Measurements from ENCODE around the gene MLLT3. TPM values are rescaled to one million over a fixed set of nuclear protein-coding genes. Genes with fewer than 3 reads are reported as not detected.

MLLT3 gene
- total and polyA plus RNA-seq, 2 of the 8 experiments (the other 6 are each of a cell fraction or from before 2014, with no cell fraction given): 5.9 to 9.6 TPM

DNA sequence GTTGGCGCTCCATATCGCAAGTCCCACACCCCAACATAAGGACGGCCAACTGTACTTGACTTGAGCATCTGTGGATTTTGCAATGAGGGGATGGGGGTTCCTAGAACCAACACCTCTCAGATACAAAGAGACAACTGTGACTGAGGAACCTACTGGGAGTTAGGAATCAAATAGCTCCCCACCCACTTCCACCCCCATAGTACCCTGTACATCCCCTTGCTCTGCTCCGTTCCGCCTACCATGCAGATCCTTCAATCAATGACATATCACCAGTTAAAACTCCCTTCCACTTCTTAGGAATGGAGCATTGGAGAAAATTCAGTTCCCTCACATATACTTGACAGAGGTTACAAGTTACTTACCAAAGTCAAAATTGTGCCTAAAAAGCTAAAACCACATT, 140.9 kb downstream of the MLLT3 start (continued):
- TF ChIP-seq CTCF (IDR thresholded peaks at IDR 0.05; ENCODE audit: control extremely low read depth in 1 of 3, insufficient read depth in 1 of 3, low read depth in 1 of 3, low read length in 3 of 3): no peak
- no peak for TF ChIP-seq PHF8 (conservative IDR thresholded peaks at IDR 0.05; ENCODE audit: low read depth, low read length)
- TF ChIP-seq MAX (IDR thresholded peaks at IDR 0.05): no peak
- TF ChIP-seq CHD2 (IDR thresholded peaks at IDR 0.05; ENCODE audit: low read length): no peak
- no peak for TF ChIP-seq YY1 (IDR thresholded peaks at IDR 0.05; ENCODE audit: low read depth, low read length)

Data from H1 (cell line).